Prostate gland (tissue), 2 donors: Measurements from ENCODE around the gene SMPD4. TPM values are rescaled to one million over a fixed set of nuclear protein-coding genes. Genes with fewer than 3 reads are reported as not detected.
"Not testable (repeated sequence)": the region's sequence is repeated elsewhere in the genome, so short reads cannot be mapped to it uniquely, and the experiment has no call there.

ENCODE experiments used
- DNase-seq: peaks from one replicate; pipeline ENCODE4 v3.0.0-alpha.2; 2019; ENCODE audit warnings: low spot score
- H3K27ac ChIP-seq, 2 donors: fragments of 200-600 bp; sonication (generic); 2 replicates each; pipeline ENCODE4 v1.5.1; 2017 to 2019
- H3K27me3 ChIP-seq: fragments of 200-600 bp; sonication (generic); replicated peaks from 2 replicates; pipeline ENCODE4 v1.5.1; 2019; ENCODE audit not compliant: insufficient read depth
- H3K36me3 ChIP-seq, 2 donors: fragments of 200-600 bp; sonication (generic); 1 replicate in 1 of 2; 2 replicates in 1 of 2; pipeline versions ENCODE4 v1.5.1 to v1.8.1; 2017 to 2019
- H3K4me1 ChIP-seq: fragments of 200-600 bp; sonication (generic); replicated peaks from 2 replicates; pipeline ENCODE4 v1.5.1; 2019
- H3K4me3 ChIP-seq, 2 donors: fragments of 200-600 bp; sonication (generic); 2 replicates each; pipeline ENCODE4 v1.5.1; 2017 to 2019
- H3K9me3 ChIP-seq: fragments of 200-600 bp; sonication (generic); 2 replicates; pipeline ENCODE4 v1.5.1; 2017
- CTCF ChIP-seq, 4 experiments: fragments of 200-600 bp in 2 of 4; fragments of 450-650 bp in 2 of 4; sonication (generic) in 2 of 4; IDR thresholded peaks; 1 replicate in 3 of 4; 2 replicates in 1 of 4; pipeline ENCODE4 v1.5.1; 2016 to 2019; ENCODE audit warnings: antibody characterized with exemption in 4 of 4, mild to moderate bottlenecking in 2 of 4, moderate library complexity in 2 of 4
- POLR2A ChIP-seq: fragments of 450-650 bp; IDR thresholded peaks from one replicate; pipeline ENCODE4 v1.6.1; 2016; ENCODE audit warnings: antibody characterized with exemption, mild to moderate bottlenecking
- POLR2AphosphoS5 ChIP-seq: sonication (generic); formaldehyde crosslinking; IDR thresholded peaks from one replicate; pipeline ENCODE4 v1.6.1; 2017; ENCODE audit warnings: antibody characterized with exemption
- WGBS: methylation state at CpG from one replicate; pipeline ENCODE4 v1.1.5; 2018; 5-methylcytosine and 5-hydroxymethylcytosine counted together
- intact Hi-C: fragments of 100-400 bp; cut with DNase I; formaldehyde crosslinking; loops from one replicate; pipeline ENCODE4 v1.14.2; 2022
- total RNA-seq, 2 donors: library from RNA; depleted of rRNA; stranded (reverse); fragments of >200 nt; gene quantifications; one replicate each; pipeline ENCODE4 v1.1.0, GENCODE V29; 2016

The SMPD4 gene
- total RNA-seq, 2 donors from 2014 or later: 38.1 to 74.5 TPM

- no peaks in the 10 kb centered on the region for H3K27me3 ChIP-seq
- TF ChIP-seq POLR2A: no peak
- TF ChIP-seq POLR2AphosphoS5: no peak
- TF ChIP-seq CTCF (IDR thresholded peaks at IDR 0.05): no peak
- no peaks in the 10 kb centered on the region for H3K4me1 ChIP-seq
- no peak overlapping the region for H3K27ac ChIP-seq
- H3K4me3 ChIP-seq: no peak overlapping the region
- WGBS: 91% methylated on average over 23 of the region's 23 CpGs
- no peaks in the 10 kb centered on the region for H3K9me3 ChIP-seq
- no peaks in the 10 kb centered on the region for H3K36me3 ChIP-seq
- intact Hi-C loops: no loop called here
- no peak for DNase-seq
Observed at GRCh38 chr2:130150181-130151144, 30.9 kb downstream of the SMPD4 start.

- H3K36me3 ChIP-seq, H3K27me3 ChIP-seq, H3K4me3 ChIP-seq, intact Hi-C loops, H3K9me3 ChIP-seq, DNase-seq, H3K4me1 ChIP-seq, H3K27ac ChIP-seq: not testable (repeated sequence)
- 33% methylated on average over 6 of the region's 6 CpGs for WGBS
Observed at GRCh38 chr2:130148515-130148914, 32.9 kb downstream of the SMPD4 start.

- WGBS: 7% methylated on average over 30 of the region's 30 CpGs
- H3K36me3 ChIP-seq, H3K4me1 ChIP-seq, intact Hi-C loops, H3K9me3 ChIP-seq, H3K27me3 ChIP-seq: not testable (repeated sequence)
- Histone ChIP-seq H3K4me3 (peak within 1 kb of the TSS; percentile 23 to 27), H3K27ac (peak within 1 kb of the TSS in 1 of 2 donors; percentile 45)
- peak; percentile 43 for DNase-seq
Observed at GRCh38 chr2:130145006-130145414, 36.4 kb downstream of the SMPD4 start, which contains the start of gene CCDC74B. Gene CCDC74B (minus strand): TSS chr2:130145112. CDS start chr2:130144996, 116 bp downstream.

- H3K4me1 ChIP-seq, H3K27me3 ChIP-seq, intact Hi-C loops, H3K27ac ChIP-seq, H3K36me3 ChIP-seq, H3K9me3 ChIP-seq: not testable (repeated sequence)
- peak overlapping the region in 1 of 2 donors; percentile 27 for H3K4me3 ChIP-seq
- 39% methylated on average over 23 of the region's 28 CpGs for WGBS
- peak; percentile 2 for DNase-seq
Observed at GRCh38 chr2:130143266-130144039, 37.9 kb downstream of the SMPD4 start.

- H3K9me3 ChIP-seq, H3K27ac ChIP-seq, H3K36me3 ChIP-seq, H3K27me3 ChIP-seq, H3K4me3 ChIP-seq, H3K4me1 ChIP-seq, intact Hi-C loops: not testable (repeated sequence)
- DNase-seq: peak; percentile 2
- WGBS: 92% methylated on average over 9 of the region's 13 CpGs
Observed at GRCh38 chr2:130142396-130143265, 38.8 kb downstream of the SMPD4 start.

- intact Hi-C loops, H3K27ac ChIP-seq, H3K36me3 ChIP-seq, H3K27me3 ChIP-seq, H3K9me3 ChIP-seq, H3K4me3 ChIP-seq, H3K4me1 ChIP-seq, DNase-seq: not testable (repeated sequence)
- 95% methylated on average over 7 of the region's 22 CpGs for WGBS
Observed at GRCh38 chr2:130141645-130142370, 39.6 kb downstream of the SMPD4 start.

- 100% methylated on average over 3 of the region's 6 CpGs for WGBS
Observed at GRCh38 chr2:130141002-130141401, 40.4 kb downstream of the SMPD4 start.

GRCh38 chr2:130140516-130140915 is 40.9 kb downstream of the SMPD4 start:
- intact Hi-C loops, H3K36me3 ChIP-seq, DNase-seq, H3K27me3 ChIP-seq, H3K4me3 ChIP-seq, H3K27ac ChIP-seq, H3K9me3 ChIP-seq, H3K4me1 ChIP-seq: not testable (repeated sequence)
- WGBS: 100% methylated on average over 1 of the region's 7 CpGs

More at GRCh38 chr2:130141002-130141401, 40.4 kb downstream of the SMPD4 start:
- DNase-seq, H3K4me3 ChIP-seq, H3K4me1 ChIP-seq, H3K27me3 ChIP-seq, intact Hi-C loops, H3K9me3 ChIP-seq, H3K36me3 ChIP-seq, H3K27ac ChIP-seq: not testable (repeated sequence)

GRCh38 chr2:130139331-130140280 is 41.8 kb downstream of the SMPD4 start:
- WGBS: 75% methylated on average over 28 of the region's 30 CpGs
- intact Hi-C loops, H3K4me3 ChIP-seq, H3K36me3 ChIP-seq, DNase-seq, H3K27ac ChIP-seq, H3K4me1 ChIP-seq, H3K27me3 ChIP-seq, H3K9me3 ChIP-seq: not testable (repeated sequence)
